Aorta (tissue), 5 donors: ENCODE data around the gene TICAM1. TPM values are rescaled to one million over a fixed set of nuclear protein-coding genes. Genes with fewer than 3 reads are reported as not detected.
"Not testable (repeated sequence)": the region's sequence is repeated elsewhere in the genome, so short reads cannot be mapped to it uniquely, and the experiment has no call there.

Experiments used
- ATAC-seq: fragments of 200-7000 bp; cut with Tn5 transposase; one replicate; pipeline ENCODE4 v1.9.1; 2022; ENCODE audit warnings: moderate library complexity; ENCODE audit not compliant: low FRiP score
- DNase-seq, 2 donors: peaks; one replicate each; pipeline ENCODE4 v3.0.0-alpha.2; 2020
- H3K27ac ChIP-seq, 2 donors: one replicate each; pipeline ENCODE4 v1.5.1; 2013; ENCODE audit warnings: low read length in 2 of 2, mild to moderate bottlenecking in 2 of 2, moderate library complexity in 2 of 2, control low read depth in 1 of 2, inconsistent platforms in 1 of 2, low read depth in 1 of 2
- H3K27me3 ChIP-seq, 2 donors: one replicate each; pipeline ENCODE4 v1.6.1; 2013; ENCODE audit warnings: control low read depth in 1 of 2, low read length in 1 of 2, mild to moderate bottlenecking in 1 of 2, moderate library complexity in 1 of 2; ENCODE audit not compliant: insufficient read depth in 2 of 2, control insufficient read depth in 1 of 2
- H3K36me3 ChIP-seq, 2 donors: one replicate each; pipeline ENCODE4 v1.6.1; 2013; ENCODE audit warnings: control low read depth in 1 of 2, low read length in 1 of 2, mild to moderate bottlenecking in 1 of 2; ENCODE audit not compliant: insufficient read depth in 2 of 2, control insufficient read depth in 1 of 2
- H3K4me1 ChIP-seq, 2 donors: one replicate each; pipeline ENCODE4 v1.6.1; 2013; ENCODE audit warnings: low read length in 2 of 2, control low read depth in 1 of 2, mild to moderate bottlenecking in 1 of 2, moderate library complexity in 1 of 2; ENCODE audit not compliant: insufficient read depth in 2 of 2, control insufficient read depth in 1 of 2
- H3K4me3 ChIP-seq, 2 donors: one replicate each; pipeline ENCODE4 v1.5.1; 2013; ENCODE audit warnings: low read length in 2 of 2, control low read depth in 1 of 2, mild to moderate bottlenecking in 1 of 2
- H3K9me3 ChIP-seq: one replicate; pipeline ENCODE4 v1.6.1; 2013; ENCODE audit warnings: mild to moderate bottlenecking, low read length; ENCODE audit not compliant: control insufficient read depth
- whole genome bisulfite sequencing, 2 donors: extraction: QIAGEN DNeasy Blood & Tissue Kit; methylation state at CpG; one replicate each; pipeline ENCODE4 v1.1.7; 2013; 5-methylcytosine and 5-hydroxymethylcytosine counted together
- intact Hi-C, 2 donors: fragments of 100-400 bp; cut with DNase I; formaldehyde crosslinking; loops; one replicate each; pipeline versions ENCODE4 v1.14.2 to v1.15.0; 2022
- polyA plus RNA-seq, 2 donors: library from polyadenylated mRNA; stranded (reverse); fragments of 200-250 nt; gene quantifications; one replicate each; pipeline ENCODE4 v1.2.3, GENCODE V29; 2013
- total RNA-seq, 2 donors: library from RNA; stranded (reverse); fragmentation: NEBNext Ultra II Directional; extraction: Animal tissue kit (Norgen Biotek cat#: 25700); gene quantifications; one replicate each; pipeline ENCODE4 v1.2.1, GENCODE V29; 2021
- donor health status: healthy with polysubstance abuse.
- donor health status: Bipolar disorder and iron deficiency.
- donor health status: DM: no; HTN: no; CAD: no.
- donor health status: DM: no; HTN: no; CAD: no.
- donor health status: DM: yes; HTN: yes; CAD: no.

TICAM1 gene
- total and polyA plus RNA-seq, 4 donors: 6.9 to 18.5 (median 10.9) TPM

- peak overlapping the region in 1 of 2 donors; percentile 54 for H3K27ac ChIP-seq
- DNase-seq: peak in 1 of 2 donors; percentile 52
- H3K4me3 ChIP-seq: peak overlapping the region; percentile 30 to 69
- WGBS, 2 donors: 9 to 14% methylated on average over 47 to 75 of the region's 75 CpGs
- H3K36me3 ChIP-seq, intact Hi-C loops, H3K4me1 ChIP-seq, H3K9me3 ChIP-seq, H3K27me3 ChIP-seq, ATAC-seq: not testable (repeated sequence)
Measured at GRCh38 chr19:4792019-4792865, 39.3 kb downstream of the TICAM1 start.

- no peaks in the 10 kb centered on the region for H3K9me3 ChIP-seq
- 0% methylated on average over 80 of the region's 80 CpGs for WGBS, 2 donors
- intact Hi-C loops: loop anchor here (2.0 kb wide), 2 partner anchors 59 to 67 kb away; no protein-coding TSS in a partner anchor
- peak within 1 kb of the TSS in 1 of 2 donors; percentile 54 for H3K27ac ChIP-seq
- no peaks in the 10 kb centered on the region for H3K27me3 ChIP-seq
- H3K4me3 ChIP-seq: peak within 1 kb of the TSS; percentile 30 to 69
- ATAC-seq (peak; percentile 100), DNase-seq (peak; percentile 99 to 100)
- H3K36me3 ChIP-seq: no peaks in the 10 kb centered on the region
- no peaks in the 10 kb centered on the region for H3K4me1 ChIP-seq
Measured at GRCh38 chr19:4791183-4792018, 40.1 kb downstream of the TICAM1 start, which contains the start of gene FEM1A. Gene FEM1A (plus strand): TSS chr19:4791734. CDS start chr19:4791855, 121 bp downstream.

GRCh38 chr19:4786412-4787016, 45.0 kb downstream of the TICAM1 start:
- H3K9me3 ChIP-seq, H3K36me3 ChIP-seq, H3K4me1 ChIP-seq, H3K27ac ChIP-seq, intact Hi-C loops, ATAC-seq, DNase-seq, H3K27me3 ChIP-seq, H3K4me3 ChIP-seq: not testable (repeated sequence)
- 82 to 91% methylated on average over 5 to 6 of the region's 6 CpGs for WGBS, 2 donors

GRCh38 chr19:4781801-4782200, 49.7 kb downstream of the TICAM1 start:
- Histone ChIP-seq H3K4me1 (no peaks in the 10 kb centered on the region), H3K27ac (no peak overlapping the region), H3K27me3 (peaks cover 0 to 6% of the 10 kb centered on the region in 2 donors), H3K4me3 (no peak overlapping the region), H3K36me3 (no peaks in the 10 kb centered on the region), H3K9me3 (peaks cover 6% of the 10 kb centered on the region)
- WGBS, 2 donors: 63 to 71% methylated on average over 3 of the region's 3 CpGs
- DNase-seq: no peak
- ATAC-seq: no peak
- intact Hi-C loops: no loop called here

- Histone ChIP-seq H3K9me3 (peaks cover 7% of the 10 kb centered on the region), H3K4me1 (no peaks in the 10 kb centered on the region), H3K27ac (no peak overlapping the region), H3K4me3 (no peak overlapping the region), H3K36me3 (no peaks in the 10 kb centered on the region), H3K27me3 (peaks cover 0 to 6% of the 10 kb centered on the region in 2 donors)
- ATAC-seq (no peak), DNase-seq (no peak)
- 77% methylated on average over 6 of the region's 6 CpGs for WGBS, 2 donors
- intact Hi-C loops: no loop called here
Measured at GRCh38 chr19:4780860-4781259, 50.7 kb downstream of the TICAM1 start.

DNA sequence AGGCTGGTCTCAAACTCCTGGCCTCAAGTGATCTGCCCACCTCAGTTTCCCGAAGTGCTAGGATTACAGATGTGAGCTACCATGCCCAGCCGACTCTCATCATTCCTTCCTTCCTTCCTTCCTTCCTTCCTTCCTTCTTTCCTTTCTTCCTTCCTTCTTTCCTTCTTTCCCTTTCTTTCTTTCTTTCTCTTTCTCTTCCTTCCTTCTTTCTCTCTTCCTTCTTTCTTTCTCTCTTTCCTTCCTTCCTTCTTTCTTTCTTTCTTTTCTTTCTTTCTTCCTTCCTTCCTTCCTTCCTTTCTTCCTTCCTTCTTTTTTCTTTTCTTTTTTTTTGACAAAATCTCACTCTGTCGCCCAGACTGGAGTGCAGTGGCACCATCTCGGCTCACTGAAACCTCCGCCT, 53.4 kb downstream of the TICAM1 start:
- DNase-seq, H3K36me3 ChIP-seq, H3K27me3 ChIP-seq, H3K27ac ChIP-seq, intact Hi-C loops, H3K4me3 ChIP-seq, H3K4me1 ChIP-seq, ATAC-seq: not testable (repeated sequence)
- 81 to 85% methylated on average over 5 of the region's 5 CpGs for WGBS, 2 donors
- peaks cover 10% of the 10 kb centered on the region for H3K9me3 ChIP-seq

DNA sequence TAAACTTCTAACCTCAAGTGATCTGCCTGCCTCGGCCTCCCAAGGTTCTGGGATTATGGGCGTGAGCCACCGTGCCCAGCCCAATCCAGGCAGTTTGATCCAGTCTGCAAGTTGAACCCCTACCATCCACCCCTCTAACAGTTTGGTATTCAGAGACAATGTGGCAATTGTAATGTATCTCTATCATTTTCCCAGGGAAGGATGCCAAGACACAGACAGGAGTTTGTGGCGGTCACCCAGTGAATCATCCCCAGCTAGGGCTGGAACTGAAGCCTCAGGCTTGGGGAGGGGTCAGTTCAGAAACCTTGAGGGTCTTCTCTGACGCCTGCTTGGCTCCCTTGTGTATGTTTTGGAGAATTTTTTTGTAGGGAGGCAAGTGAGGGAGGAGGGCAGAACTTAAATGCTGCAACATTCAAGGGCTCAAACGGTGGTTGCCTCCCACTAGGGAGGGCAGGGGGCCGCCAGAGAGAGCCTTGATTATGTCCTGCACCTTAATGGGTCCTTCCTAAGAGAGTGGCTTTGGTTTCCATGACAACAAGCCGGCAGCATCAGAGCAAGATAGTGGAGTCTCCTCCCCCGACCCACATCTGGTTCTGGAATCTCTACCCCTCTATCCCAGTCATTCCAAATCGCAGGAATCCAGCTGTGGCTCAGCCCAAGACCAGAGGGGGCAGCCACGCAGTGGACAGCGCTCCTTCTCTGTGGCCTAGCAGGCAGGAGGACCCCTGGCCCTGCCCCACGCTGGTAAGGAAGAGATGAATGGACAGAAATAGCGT, 54.9 kb downstream of the TICAM1 start:
- DNase-seq (no peak), ATAC-seq (no peak)
- H3K27me3 ChIP-seq: peaks cover 0 to 6% of the 10 kb centered on the region in 2 donors

DNA sequence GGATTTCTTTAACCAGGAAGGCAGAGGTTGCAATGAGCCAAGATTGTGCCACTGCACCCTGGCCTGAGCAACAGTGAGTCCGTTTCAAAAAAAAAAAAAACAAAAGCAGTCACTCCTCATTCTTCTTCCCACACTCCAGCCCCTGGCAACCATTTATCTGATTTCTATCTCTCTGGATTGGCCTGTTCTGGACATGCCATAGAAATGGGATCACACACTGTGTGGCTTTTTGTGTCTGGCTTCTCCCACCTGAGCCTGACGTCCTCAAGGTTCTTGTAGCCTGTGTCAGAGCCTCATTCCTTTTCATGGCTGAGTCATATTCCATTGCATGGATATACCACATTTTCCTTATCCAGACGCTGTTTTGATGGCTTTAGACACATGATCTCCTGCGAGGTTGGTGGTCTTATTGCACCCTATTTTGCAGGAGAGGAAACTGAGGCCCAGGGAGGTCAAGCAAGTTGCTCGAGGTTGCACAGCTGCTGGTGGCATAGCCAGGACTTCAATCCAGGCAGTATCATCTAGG, 55.8 kb downstream of the TICAM1 start:
- peaks cover 0 to 3% of the 10 kb centered on the region in 2 donors for H3K27me3 ChIP-seq
- ATAC-seq (no peak), DNase-seq (no peak)
- no peaks in the 10 kb centered on the region for H3K36me3 ChIP-seq
- H3K4me3 ChIP-seq: no peak overlapping the region
- no peaks in the 10 kb centered on the region for H3K4me1 ChIP-seq
- H3K9me3 ChIP-seq: peaks cover 7% of the 10 kb centered on the region
- WGBS, 2 donors: 59 to 65% methylated on average over 5 of the region's 5 CpGs
- intact Hi-C loops: no loop called here
- no peak overlapping the region for H3K27ac ChIP-seq

More for the DNA sequence above, 54.9 kb downstream of the TICAM1 start:
- no peaks in the 10 kb centered on the region for H3K36me3 ChIP-seq
- H3K27ac ChIP-seq: no peak overlapping the region
- intact Hi-C loops: no loop called here
- no peak overlapping the region for H3K4me3 ChIP-seq
- H3K9me3 ChIP-seq: peaks cover 10% of the 10 kb centered on the region
- no peaks in the 10 kb centered on the region for H3K4me1 ChIP-seq
- 41 to 44% methylated on average over 14 of the region's 14 CpGs for WGBS, 2 donors
